HepG2 (cell line): ENCODE results near the gene PLGRKT. TPM values are rescaled to one million over a fixed set of nuclear protein-coding genes. Genes with fewer than 3 reads are reported as not detected.

Experiments used
- ATAC-seq: fragments of 200-7000 bp; cut with Tn5 transposase; 3 replicates; pipeline ENCODE4 v1.9.1; 2020; ENCODE audit warnings: mild to moderate bottlenecking, moderate library complexity
- BruUV-seq: library from RNA; stranded (reverse); fragments of 400-500 nt; replicated peaks from 2 replicates; lab custom pipeline; 2021; lab: Mats Ljungman, UMichigan
- CTCF ChIA-PET: fragments of 300-600 bp; formaldehyde crosslinking; extraction: SDS; loops from one replicate; lab custom pipeline; 2021; ENCODE audit warnings: low total read pairs, inconsistent platforms, low intra/inter-chr PET ratio; lab: Yijun Ruan, JAX
- POLR2A ChIA-PET: fragments of 350-600 bp; sonication (Branson Sonifier 250); formaldehyde crosslinking; loops from one replicate; lab custom pipeline; 2020; ENCODE audit warnings: antibody characterized with exemption, inconsistent platforms; lab: Yijun Ruan, JAX
- DNase-seq: peaks from one replicate; pipeline ENCODE4 v3.0.0-alpha.2; 2015; ENCODE audit warnings: low spot score
- FAIRE-seq: peaks from 3 replicates; lab custom pipeline; 2011; peaks lifted over from hg19 to GRCh38; lab: Jason Lieb, UNC
- H2AFZ ChIP-seq: one replicate; pipeline ENCODE4 v1.6.1; 2011; ENCODE audit warnings: low read length, inconsistent platforms
- H3K27ac ChIP-seq: fragments of 300-600 bp; 3 replicates; pipeline ENCODE4 v1.8.0; 2011; ENCODE audit warnings: mixed run types, mild to moderate bottlenecking, mixed read lengths, low read length, inconsistent platforms; ENCODE audit not compliant: insufficient read depth; ENCODE audit errors: extremely low read length
- H3K27me3 ChIP-seq, 2 experiments: fragments of 200-600 bp in 1 of 2; 2 replicates in 1 of 2; 3 replicates in 1 of 2; pipeline versions ENCODE4 v1.6.0 to v1.8.0; 2011; ENCODE audit warnings: low read length in 2 of 2, mild to moderate bottlenecking in 2 of 2, moderate library complexity in 2 of 2, inconsistent platforms in 1 of 2; ENCODE audit not compliant: insufficient read depth in 2 of 2, control insufficient read depth in 1 of 2
- H3K36me3 ChIP-seq, 2 experiments: fragments of 200-600 bp in 1 of 2; replicated peaks in 1 of 2; 2 replicates in 1 of 2; 3 replicates in 1 of 2; pipeline versions ENCODE4 v1.5.1 to v1.8.0; 2011; ENCODE audit warnings: low read length in 2 of 2, inconsistent platforms in 1 of 2; ENCODE audit not compliant: insufficient read depth in 2 of 2, control insufficient read depth in 1 of 2
- H3K4me1 ChIP-seq: 2 replicates; pipeline ENCODE4 v1.5.1; 2012; ENCODE audit warnings: low read length, inconsistent platforms; ENCODE audit not compliant: insufficient read depth
- H3K4me2 ChIP-seq: 2 replicates; pipeline ENCODE4 v1.6.0; 2011; ENCODE audit warnings: low read depth, low read length, inconsistent platforms
- H3K4me3 ChIP-seq, 3 experiments: fragments of 200-600 bp in 1 of 3; sonication (generic), shearing (Covaris generic) in 1 of 3; replicated peaks in 1 of 3; 2 replicates each; pipeline ENCODE4 v1.5.1; 2011 to 2016; ENCODE audit warnings: low read length in 3 of 3, inconsistent platforms in 2 of 3, low read depth in 2 of 3, mild to moderate bottlenecking in 2 of 3, control low read depth in 1 of 3, mixed read lengths in 1 of 3; ENCODE audit not compliant: insufficient read depth in 1 of 3
- H3K79me2 ChIP-seq: one replicate; pipeline ENCODE4 v1.6.1; 2011; ENCODE audit warnings: low read length, inconsistent platforms; ENCODE audit not compliant: insufficient read depth
- H3K9ac ChIP-seq: 2 replicates; pipeline ENCODE4 v1.6.0; 2011; ENCODE audit warnings: mild to moderate bottlenecking, low read depth, low read length, inconsistent platforms; ENCODE audit not compliant: insufficient read depth
- H3K9me3 ChIP-seq: 2 replicates; pipeline ENCODE4 v1.5.1; 2012; ENCODE audit warnings: mild to moderate bottlenecking, low read length
- H4K20me1 ChIP-seq: 2 replicates; pipeline ENCODE4 v1.6.0; 2011; ENCODE audit warnings: inconsistent platforms, mild to moderate bottlenecking, low read length, moderate library complexity; ENCODE audit not compliant: insufficient read depth
- CHD2 ChIP-seq: IDR thresholded peaks from 2 replicates; pipeline ENCODE4 v1.6.1; 2011; ENCODE audit warnings: low read depth, low read length, improper control_type of control experiment
- POGZ ChIP-seq: sonication (generic); formaldehyde crosslinking; IDR thresholded peaks from 2 replicates; pipeline ENCODE4 v1.4.0; 2020; ENCODE audit warnings: mild to moderate bottlenecking, missing genetic modification reagents
- ZNF33B ChIP-seq: sonication (generic); formaldehyde crosslinking; IDR thresholded peaks from 2 replicates; pipeline ENCODE4 v1.5.1; 2020; ENCODE audit warnings: mild to moderate bottlenecking, missing genetic modification reagents
- WGBS: methylation state at CpG from one replicate; pipeline ENCODE4 v1.1.6; 2017; ENCODE audit warnings: low lambda C conversion rate; 5-methylcytosine and 5-hydroxymethylcytosine counted together
- in situ Hi-C: cut with HindIII; loops from 2 replicates; pipeline ENCODE4 v1.10.0; 2017; ENCODE audit warnings: low pct_unique_long_range_greater_than_20kb; ENCODE audit not compliant: extremely low pct_ligation_motif_present
- intact Hi-C: fragments of 100-400 bp; cut with micrococcal nuclease; formaldehyde crosslinking; loops from one replicate; pipeline ENCODE4 v1.10.0; 2022; ENCODE audit not compliant: unreplicated experiment
- polyA plus RNA-seq, 8 experiments: library from polyadenylated mRNA; depleted of rRNA in 3 of 8; stranded (reverse) in 7 of 8; unstranded in 1 of 8; fragments of >200 nt; fragmentation: Illumina TruSeq in 4 of 8; extraction: Trizol in 4 of 8; gene quantifications; 2 replicates each; pipeline versions ENCODE4 v1.2.1 to v1.2.3, GENCODE V29; 2011 to 2016; ENCODE audit warnings: low read depth in 4 of 8, missing spikeins in 1 of 8, mixed read lengths in 1 of 8; ENCODE audit not compliant: insufficient read depth in 1 of 8
- total RNA-seq, 5 experiments: library from RNA; depleted of rRNA; stranded (reverse); fragments of >200 nt; fragmentation: Illumina TruSeq; extraction: Trizol; gene quantifications; 2 replicates each; pipeline ENCODE4 v1.2.3, GENCODE V29; 2016; ENCODE audit warnings: low read depth in 1 of 5
- TF ChIP-seq, protein P1 (sequence below): sonication (generic); formaldehyde crosslinking; IDR thresholded peaks from 2 replicates; pipeline ENCODE4 v1.4.0; 2020; ENCODE audit warnings: missing genetic modification reagents, borderline replicate concordance
- TF ChIP-seq, protein P2 (sequence below): sonication (generic); formaldehyde crosslinking; IDR thresholded peaks from 2 replicates; pipeline ENCODE4 v1.5.0; 2020; ENCODE audit warnings: mild to moderate bottlenecking, missing genetic modification reagents, borderline replicate concordance
- TF ChIP-seq, protein P3 (sequence below): conservative IDR thresholded peaks from 2 replicates; pipeline ENCODE4 v1.6.1; 2018; ENCODE audit warnings: missing genetic modification reagents

The PLGRKT gene
- total and polyA plus RNA-seq, 2 of the 13 experiments (the other 11 are each of a cell fraction or from before 2014, with no cell fraction given) = 5.0 to 15.8 TPM

DNA sequence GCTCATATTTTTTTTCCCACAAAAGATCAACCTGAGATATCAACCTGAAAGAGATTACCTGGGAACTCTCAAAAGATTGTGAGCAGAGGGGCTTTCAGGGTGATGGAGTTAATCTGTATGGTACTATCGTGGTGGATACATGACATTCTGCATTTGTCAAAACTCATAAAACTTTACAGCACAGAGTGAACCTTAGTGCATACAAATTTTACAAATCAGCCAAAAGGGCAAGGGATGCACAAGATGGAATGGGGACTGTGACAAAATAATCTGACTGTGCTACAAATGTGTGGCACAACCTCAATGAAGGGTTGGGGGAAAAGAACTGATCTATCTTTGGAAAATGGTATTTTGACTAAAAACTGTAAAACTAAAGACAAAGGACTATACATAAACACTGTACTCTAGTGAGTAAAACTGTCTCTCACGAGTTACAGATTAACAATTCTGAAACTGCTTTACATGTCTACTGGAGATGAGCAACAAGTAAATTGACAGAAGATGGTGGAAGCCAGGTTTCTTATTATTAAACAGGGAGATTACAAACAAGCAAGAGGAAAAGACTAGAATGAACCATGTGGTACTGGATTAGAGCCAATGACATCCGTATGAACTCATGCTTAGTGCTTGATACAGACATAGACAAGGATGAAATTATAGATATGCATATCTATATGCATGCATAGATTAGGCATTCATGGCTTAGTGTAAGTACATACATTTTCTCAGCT is 73.3 kb downstream of the PLGRKT start (continued):
- TF ChIP-seq, protein P1, sequence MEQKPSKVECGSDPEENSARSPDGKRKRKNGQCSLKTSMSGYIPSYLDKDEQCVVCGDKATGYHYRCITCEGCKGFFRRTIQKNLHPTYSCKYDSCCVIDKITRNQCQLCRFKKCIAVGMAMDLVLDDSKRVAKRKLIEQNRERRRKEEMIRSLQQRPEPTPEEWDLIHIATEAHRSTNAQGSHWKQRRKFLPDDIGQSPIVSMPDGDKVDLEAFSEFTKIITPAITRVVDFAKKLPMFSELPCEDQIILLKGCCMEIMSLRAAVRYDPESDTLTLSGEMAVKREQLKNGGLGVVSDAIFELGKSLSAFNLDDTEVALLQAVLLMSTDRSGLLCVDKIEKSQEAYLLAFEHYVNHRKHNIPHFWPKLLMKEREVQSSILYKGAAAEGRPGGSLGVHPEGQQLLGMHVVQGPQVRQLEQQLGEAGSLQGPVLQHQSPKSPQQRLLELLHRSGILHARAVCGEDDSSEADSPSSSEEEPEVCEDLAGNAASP (CRISPR knock-in tag) = no peak
- TF ChIP-seq, protein P2, sequence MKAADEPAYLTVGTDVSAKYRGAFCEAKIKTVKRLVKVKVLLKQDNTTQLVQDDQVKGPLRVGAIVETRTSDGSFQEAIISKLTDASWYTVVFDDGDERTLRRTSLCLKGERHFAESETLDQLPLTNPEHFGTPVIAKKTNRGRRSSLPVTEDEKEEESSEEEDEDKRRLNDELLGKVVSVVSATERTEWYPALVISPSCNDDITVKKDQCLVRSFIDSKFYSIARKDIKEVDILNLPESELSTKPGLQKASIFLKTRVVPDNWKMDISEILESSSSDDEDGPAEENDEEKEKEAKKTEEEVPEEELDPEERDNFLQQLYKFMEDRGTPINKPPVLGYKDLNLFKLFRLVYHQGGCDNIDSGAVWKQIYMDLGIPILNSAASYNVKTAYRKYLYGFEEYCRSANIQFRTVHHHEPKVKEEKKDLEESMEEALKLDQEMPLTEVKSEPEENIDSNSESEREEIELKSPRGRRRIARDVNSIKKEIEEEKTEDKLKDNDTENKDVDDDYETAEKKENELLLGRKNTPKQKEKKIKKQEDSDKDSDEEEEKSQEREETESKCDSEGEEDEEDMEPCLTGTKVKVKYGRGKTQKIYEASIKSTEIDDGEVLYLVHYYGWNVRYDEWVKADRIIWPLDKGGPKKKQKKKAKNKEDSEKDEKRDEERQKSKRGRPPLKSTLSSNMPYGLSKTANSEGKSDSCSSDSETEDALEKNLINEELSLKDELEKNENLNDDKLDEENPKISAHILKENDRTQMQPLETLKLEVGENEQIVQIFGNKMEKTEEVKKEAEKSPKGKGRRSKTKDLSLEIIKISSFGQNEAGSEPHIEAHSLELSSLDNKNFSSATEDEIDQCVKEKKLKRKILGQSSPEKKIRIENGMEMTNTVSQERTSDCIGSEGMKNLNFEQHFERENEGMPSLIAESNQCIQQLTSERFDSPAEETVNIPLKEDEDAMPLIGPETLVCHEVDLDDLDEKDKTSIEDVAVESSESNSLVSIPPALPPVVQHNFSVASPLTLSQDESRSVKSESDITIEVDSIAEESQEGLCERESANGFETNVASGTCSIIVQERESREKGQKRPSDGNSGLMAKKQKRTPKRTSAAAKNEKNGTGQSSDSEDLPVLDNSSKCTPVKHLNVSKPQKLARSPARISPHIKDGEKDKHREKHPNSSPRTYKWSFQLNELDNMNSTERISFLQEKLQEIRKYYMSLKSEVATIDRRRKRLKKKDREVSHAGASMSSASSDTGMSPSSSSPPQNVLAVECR = no peak
- TF ChIP-seq ZNF33B (CRISPR knock-in tag) (no peak), POGZ (no peak)

DNA sequence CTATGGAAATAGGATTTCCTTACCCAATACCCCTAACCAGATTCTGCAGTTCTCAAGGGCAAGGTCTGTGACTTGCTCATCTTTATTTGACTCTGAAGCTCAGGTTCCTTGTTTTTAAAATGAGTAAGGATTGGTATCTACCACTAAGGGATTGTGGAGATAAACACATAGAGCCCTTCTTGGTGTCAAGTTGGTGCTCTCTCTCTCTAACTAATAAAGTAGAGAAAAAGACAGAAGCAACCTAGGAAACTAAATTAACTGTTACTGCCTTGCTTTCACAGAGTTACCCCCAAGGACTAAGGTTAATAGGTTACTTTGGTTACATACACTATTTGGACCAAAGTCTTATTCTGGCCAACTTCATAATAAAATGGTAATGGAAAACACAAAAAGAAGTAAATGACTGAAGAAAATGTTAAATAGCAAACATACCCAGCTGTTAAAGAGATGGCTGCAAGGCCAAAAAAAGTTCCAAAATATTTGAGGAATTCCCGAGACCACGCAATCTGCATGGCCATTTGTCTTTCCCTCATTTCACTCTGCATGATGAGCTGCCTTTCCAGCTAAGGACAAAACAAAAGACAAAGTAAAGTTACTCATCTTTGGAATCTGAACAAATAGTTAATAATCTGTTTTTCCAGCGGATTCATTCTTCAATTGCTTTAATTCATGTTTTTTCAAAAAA is 76.3 kb downstream of the PLGRKT start:
- Histone ChIP-seq H2AFZ (no peak overlapping the region), H3K9ac (no peak overlapping the region), H3K4me2 (no peak overlapping the region), H3K27ac (no peak overlapping the region), H3K4me1 (no peaks in the 10 kb centered on the region), H3K36me3 (no peaks in the 10 kb centered on the region), H3K4me3 (no peak overlapping the region), H3K27me3 (no peaks in the 10 kb centered on the region), H3K79me2 (no peaks in the 10 kb centered on the region), H3K9me3 (no peaks in the 10 kb centered on the region), H4K20me1 (no peaks in the 10 kb centered on the region)
- CTCF ChIA-PET = no interaction called here
- intact Hi-C loops = no loop called here
- no peak for FAIRE-seq
- ATAC-seq = no peak
- no peak for TF ChIP-seq CHD2
- TF ChIP-seq, protein P3, sequence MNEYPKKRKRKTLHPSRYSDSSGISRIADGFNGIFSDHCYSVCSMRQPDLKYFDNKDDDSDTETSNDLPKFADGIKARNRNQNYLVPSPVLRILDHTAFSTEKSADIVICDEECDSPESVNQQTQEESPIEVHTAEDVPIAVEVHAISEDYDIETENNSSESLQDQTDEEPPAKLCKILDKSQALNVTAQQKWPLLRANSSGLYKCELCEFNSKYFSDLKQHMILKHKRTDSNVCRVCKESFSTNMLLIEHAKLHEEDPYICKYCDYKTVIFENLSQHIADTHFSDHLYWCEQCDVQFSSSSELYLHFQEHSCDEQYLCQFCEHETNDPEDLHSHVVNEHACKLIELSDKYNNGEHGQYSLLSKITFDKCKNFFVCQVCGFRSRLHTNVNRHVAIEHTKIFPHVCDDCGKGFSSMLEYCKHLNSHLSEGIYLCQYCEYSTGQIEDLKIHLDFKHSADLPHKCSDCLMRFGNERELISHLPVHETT (CRISPR knock-in tag) = no peak
- POLR2A ChIA-PET = no interaction called here
- no TSS peak for BruUV-seq
- 95% methylated on average over 3 of the region's 3 CpGs for WGBS
- in situ Hi-C loops = no loop called here
- no peak for DNase-seq
